Measurements from ENCODE around the gene GLYR1. TPM values are rescaled to one million over a fixed set of nuclear protein-coding genes. Genes with fewer than 3 reads are reported as not detected.
A peak's percentile ranks its signal among the peaks of the same experiment; 100 is the strongest.

GLYR1 gene
- total and polyA plus RNA-seq, 9 of the 15 experiments (the other 6 are each of a cell fraction or from before 2014, with no cell fraction given) = 6.7 to 99.2 (median 60.2) TPM

DNA sequence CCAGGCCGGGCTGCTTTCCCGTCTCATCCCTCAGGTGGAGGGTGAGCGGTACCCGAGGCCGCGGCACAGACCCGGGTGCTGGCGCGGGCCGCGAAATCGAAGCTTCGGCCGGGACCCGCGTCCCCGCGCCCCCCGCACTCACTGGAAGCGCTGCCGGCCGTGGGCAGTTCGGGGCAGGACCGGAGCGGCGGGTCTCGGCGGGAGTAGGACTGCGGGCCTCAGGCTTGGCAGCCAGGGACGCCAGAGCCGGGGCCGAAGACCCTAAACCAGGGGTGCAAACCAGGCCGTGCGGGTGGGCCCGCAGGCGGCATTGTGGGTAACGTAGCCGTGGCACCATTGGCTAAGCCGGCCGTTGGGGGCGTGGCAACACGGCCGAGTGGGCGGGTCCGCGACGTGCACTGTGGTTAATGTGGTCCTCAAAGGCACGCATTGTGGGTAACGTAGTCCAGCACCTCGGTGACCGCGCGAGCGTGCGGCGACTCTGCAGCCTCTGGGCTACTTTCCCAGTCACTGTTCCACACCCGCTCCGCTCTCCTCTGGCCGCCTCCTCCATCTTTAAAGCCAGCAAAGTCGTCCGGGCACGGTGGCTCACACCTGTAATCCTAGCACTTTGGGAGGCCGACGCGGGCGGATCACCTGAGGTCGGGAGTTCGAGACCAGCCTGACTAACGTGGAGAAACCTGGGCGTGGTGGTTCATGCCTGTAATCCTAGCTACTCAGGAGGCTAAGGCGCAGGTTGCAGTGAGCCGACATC lies 80.0 kb downstream of the GLYR1 start, which contains the start of gene ZNF500 (continued):
- TF ChIP-seq, protein P1, sequence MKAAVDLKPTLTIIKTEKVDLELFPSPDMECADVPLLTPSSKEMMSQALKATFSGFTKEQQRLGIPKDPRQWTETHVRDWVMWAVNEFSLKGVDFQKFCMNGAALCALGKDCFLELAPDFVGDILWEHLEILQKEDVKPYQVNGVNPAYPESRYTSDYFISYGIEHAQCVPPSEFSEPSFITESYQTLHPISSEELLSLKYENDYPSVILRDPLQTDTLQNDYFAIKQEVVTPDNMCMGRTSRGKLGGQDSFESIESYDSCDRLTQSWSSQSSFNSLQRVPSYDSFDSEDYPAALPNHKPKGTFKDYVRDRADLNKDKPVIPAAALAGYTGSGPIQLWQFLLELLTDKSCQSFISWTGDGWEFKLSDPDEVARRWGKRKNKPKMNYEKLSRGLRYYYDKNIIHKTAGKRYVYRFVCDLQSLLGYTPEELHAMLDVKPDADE (conservative IDR thresholded peaks at IDR 0.05; ENCODE audit: control insufficient read depth, low read depth, low read length) = peak; percentile 98
- TF ChIP-seq, protein P2, sequence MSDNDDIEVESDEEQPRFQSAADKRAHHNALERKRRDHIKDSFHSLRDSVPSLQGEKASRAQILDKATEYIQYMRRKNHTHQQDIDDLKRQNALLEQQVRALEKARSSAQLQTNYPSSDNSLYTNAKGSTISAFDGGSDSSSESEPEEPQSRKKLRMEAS (CRISPR knock-in tag; IDR thresholded peaks at IDR 0.05) = peak; percentile 59
- no peak for TF ChIP-seq TRIM24 (IDR thresholded peaks at IDR 0.05)
- TF ChIP-seq EWSR1 (IDR thresholded peaks at IDR 0.05; ENCODE audit: borderline replicate concordance, low read depth, partially characterized antibody) = no peak
- TF ChIP-seq ILF3 (IDR thresholded peaks at IDR 0.05; ENCODE audit: borderline replicate concordance) = no peak
- no peak for TF ChIP-seq PPARD (CRISPR knock-in tag; IDR thresholded peaks at IDR 0.05)
- no peak for TF ChIP-seq HDAC3 (IDR thresholded peaks at IDR 0.05; ENCODE audit: borderline replicate concordance, partially characterized antibody)
- TF ChIP-seq, protein P3, sequence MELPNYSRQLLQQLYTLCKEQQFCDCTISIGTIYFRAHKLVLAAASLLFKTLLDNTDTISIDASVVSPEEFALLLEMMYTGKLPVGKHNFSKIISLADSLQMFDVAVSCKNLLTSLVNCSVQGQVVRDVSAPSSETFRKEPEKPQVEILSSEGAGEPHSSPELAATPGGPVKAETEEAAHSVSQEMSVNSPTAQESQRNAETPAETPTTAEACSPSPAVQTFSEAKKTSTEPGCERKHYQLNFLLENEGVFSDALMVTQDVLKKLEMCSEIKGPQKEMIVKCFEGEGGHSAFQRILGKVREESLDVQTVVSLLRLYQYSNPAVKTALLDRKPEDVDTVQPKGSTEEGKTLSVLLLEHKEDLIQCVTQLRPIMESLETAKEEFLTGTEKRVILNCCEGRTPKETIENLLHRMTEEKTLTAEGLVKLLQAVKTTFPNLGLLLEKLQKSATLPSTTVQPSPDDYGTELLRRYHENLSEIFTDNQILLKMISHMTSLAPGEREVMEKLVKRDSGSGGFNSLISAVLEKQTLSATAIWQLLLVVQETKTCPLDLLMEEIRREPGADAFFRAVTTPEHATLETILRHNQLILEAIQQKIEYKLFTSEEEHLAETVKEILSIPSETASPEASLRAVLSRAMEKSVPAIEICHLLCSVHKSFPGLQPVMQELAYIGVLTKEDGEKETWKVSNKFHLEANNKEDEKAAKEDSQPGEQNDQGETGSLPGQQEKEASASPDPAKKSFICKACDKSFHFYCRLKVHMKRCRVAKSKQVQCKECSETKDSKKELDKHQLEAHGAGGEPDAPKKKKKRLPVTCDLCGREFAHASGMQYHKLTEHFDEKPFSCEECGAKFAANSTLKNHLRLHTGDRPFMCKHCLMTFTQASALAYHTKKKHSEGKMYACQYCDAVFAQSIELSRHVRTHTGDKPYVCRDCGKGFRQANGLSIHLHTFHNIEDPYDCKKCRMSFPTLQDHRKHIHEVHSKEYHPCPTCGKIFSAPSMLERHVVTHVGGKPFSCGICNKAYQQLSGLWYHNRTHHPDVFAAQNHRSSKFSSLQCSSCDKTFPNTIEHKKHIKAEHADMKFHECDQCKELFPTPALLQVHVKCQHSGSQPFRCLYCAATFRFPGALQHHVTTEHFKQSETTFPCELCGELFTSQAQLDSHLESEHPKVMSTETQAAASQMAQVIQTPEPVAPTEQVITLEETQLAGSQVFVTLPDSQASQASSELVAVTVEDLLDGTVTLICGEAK (IDR thresholded peaks at IDR 0.05) = peak; percentile 44
- TF ChIP-seq, protein P3 (CRISPR knock-in tag; IDR thresholded peaks at IDR 0.05) = no peak
- TF ChIP-seq SIX5 (IDR thresholded peaks at IDR 0.05; ENCODE audit: borderline replicate concordance in 1 of 2, insufficient read depth in 1 of 2, low read depth in 1 of 2, low read length in 2 of 2) = peak; percentile 85
- no peak for TF ChIP-seq ZNF165 (CRISPR knock-in tag; IDR thresholded peaks at IDR 0.05; ENCODE audit: borderline replicate concordance)
- no peak for TF ChIP-seq EP300 (IDR thresholded peaks at IDR 0.05; ENCODE audit: low read length)
- TF ChIP-seq POLR3G (IDR thresholded peaks at IDR 0.05; ENCODE audit: extremely low read depth, insufficient read length, insufficient replicate concordance) = no peak
- TF ChIP-seq, protein P4, sequence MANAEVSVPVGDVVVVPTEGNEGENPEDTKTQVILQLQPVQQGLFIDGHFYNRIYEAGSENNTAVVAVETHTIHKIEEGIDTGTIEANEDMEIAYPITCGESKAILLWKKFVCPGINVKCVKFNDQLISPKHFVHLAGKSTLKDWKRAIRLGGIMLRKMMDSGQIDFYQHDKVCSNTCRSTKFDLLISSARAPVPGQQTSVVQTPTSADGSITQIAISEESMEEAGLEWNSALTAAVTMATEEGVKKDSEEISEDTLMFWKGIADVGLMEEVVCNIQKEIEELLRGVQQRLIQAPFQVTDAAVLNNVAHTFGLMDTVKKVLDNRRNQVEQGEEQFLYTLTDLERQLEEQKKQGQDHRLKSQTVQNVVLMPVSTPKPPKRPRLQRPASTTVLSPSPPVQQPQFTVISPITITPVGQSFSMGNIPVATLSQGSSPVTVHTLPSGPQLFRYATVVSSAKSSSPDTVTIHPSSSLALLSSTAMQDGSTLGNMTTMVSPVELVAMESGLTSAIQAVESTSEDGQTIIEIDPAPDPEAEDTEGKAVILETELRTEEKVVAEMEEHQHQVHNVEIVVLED (CRISPR knock-in tag; IDR thresholded peaks at IDR 0.05) = peak; percentile 77

All from K562 (cell line).